Measurements from ENCODE around the gene PLCB1. TPM values are rescaled to one million over a fixed set of nuclear protein-coding genes. Genes with fewer than 3 reads are reported as not detected.
A peak's percentile ranks its signal among the peaks of the same experiment; 100 is the strongest.

The PLCB1 gene
- total and polyA plus RNA-seq, 2 experiments from 2014 or later = 8.0 to 17.6 TPM

GRCh38 chr20:8175741-8176675 lies 43.9 kb downstream of the PLCB1 start:
- Histone ChIP-seq H3K4me1 (ENCODE audit: low read depth) (no peaks in the 10 kb centered on the region), H3K9me3 (ENCODE audit: low read depth) (no peaks in the 10 kb centered on the region), H3K27ac (no peak overlapping the region), H3K36me3 (no peaks in the 10 kb centered on the region), H3K4me3 (no peak overlapping the region), H3K27me3 (no peaks in the 10 kb centered on the region)
- TF ChIP-seq CTCF (IDR thresholded peaks at IDR 0.05; ENCODE audit: low read depth, low read length) = no peak
- DNase-seq (ENCODE audit: low read depth in 1 of 2, low spot score in 1 of 2) = no peak

DNA sequence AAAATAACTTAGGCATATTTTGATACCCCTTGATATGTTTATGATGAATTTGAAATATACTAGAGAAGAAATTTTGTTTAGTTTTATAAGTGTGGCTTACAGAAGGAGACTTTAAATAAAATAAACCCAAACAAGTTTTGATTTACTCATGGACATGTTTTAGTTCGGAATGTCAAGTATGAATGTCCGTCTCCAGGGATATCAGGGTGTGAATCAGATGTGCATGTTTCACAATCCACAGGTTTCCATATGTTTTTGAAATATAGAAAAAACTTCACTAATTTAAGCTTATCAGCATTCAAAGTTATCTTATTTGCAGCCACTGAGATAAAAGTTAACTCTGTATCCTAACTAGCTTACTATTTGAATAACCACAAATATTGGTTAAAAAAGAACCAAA lies 51.5 kb downstream of the PLCB1 start:
- Histone ChIP-seq H3K9me3 (ENCODE audit: low read depth) (no peaks in the 10 kb centered on the region), H3K4me3 (no peak overlapping the region), H3K27me3 (no peaks in the 10 kb centered on the region), H3K27ac (no peak overlapping the region), H3K36me3 (no peaks in the 10 kb centered on the region), H3K4me1 (ENCODE audit: low read depth) (no peaks in the 10 kb centered on the region)
- TF ChIP-seq CTCF (IDR thresholded peaks at IDR 0.05; ENCODE audit: low read depth, low read length) = no peak
- peak in 1 of 2 donors; percentile 60 for DNase-seq (ENCODE audit: low read depth in 1 of 2, low spot score in 1 of 2)

- Histone ChIP-seq H3K4me1 (ENCODE audit: low read depth) (no peaks in the 10 kb centered on the region), H3K27ac (no peak overlapping the region), H3K27me3 (no peaks in the 10 kb centered on the region), H3K36me3 (no peaks in the 10 kb centered on the region), H3K9me3 (ENCODE audit: low read depth) (no peaks in the 10 kb centered on the region), H3K4me3 (no peak overlapping the region)
- peak in 1 of 2 donors; percentile 65 for DNase-seq (ENCODE audit: low read depth in 1 of 2, low spot score in 1 of 2)
- TF ChIP-seq CTCF (IDR thresholded peaks at IDR 0.05; ENCODE audit: low read depth, low read length) = no peak
These were observed 55.7 kb downstream of the PLCB1 start for GRCh38 chr20:8187740-8188139.

GRCh38 chr20:8190043-8190880 lies 58.2 kb downstream of the PLCB1 start:
- Histone ChIP-seq H3K27me3 (no peaks in the 10 kb centered on the region), H3K4me3 (no peak overlapping the region), H3K9me3 (ENCODE audit: low read depth) (no peaks in the 10 kb centered on the region), H3K4me1 (ENCODE audit: low read depth) (no peaks in the 10 kb centered on the region), H3K27ac (no peak overlapping the region), H3K36me3 (no peaks in the 10 kb centered on the region)
- DNase-seq (ENCODE audit: low read depth in 1 of 2, low spot score in 1 of 2) = no peak
- no peak for TF ChIP-seq CTCF (IDR thresholded peaks at IDR 0.05; ENCODE audit: low read depth, low read length)

- Histone ChIP-seq H3K36me3 (no peaks in the 10 kb centered on the region), H3K27me3 (no peaks in the 10 kb centered on the region), H3K27ac (no peak overlapping the region), H3K4me3 (no peak overlapping the region), H3K4me1 (ENCODE audit: low read depth) (no peaks in the 10 kb centered on the region), H3K9me3 (ENCODE audit: low read depth) (no peaks in the 10 kb centered on the region)
- no peak for DNase-seq (ENCODE audit: low read depth in 1 of 2, low spot score in 1 of 2)
- TF ChIP-seq CTCF (IDR thresholded peaks at IDR 0.05; ENCODE audit: low read depth, low read length) = no peak
These were observed 62.7 kb downstream of the PLCB1 start for GRCh38 chr20:8194721-8195120.
